Measurements from ENCODE around the gene MESP1. TPM values are rescaled to one million over a fixed set of nuclear protein-coding genes. Genes with fewer than 3 reads are reported as not detected.

The MESP1 gene
- total and polyA plus RNA-seq, 4 donors: 0.49 to 1.2 (median 0.63) TPM; not detected in 1

DNA sequence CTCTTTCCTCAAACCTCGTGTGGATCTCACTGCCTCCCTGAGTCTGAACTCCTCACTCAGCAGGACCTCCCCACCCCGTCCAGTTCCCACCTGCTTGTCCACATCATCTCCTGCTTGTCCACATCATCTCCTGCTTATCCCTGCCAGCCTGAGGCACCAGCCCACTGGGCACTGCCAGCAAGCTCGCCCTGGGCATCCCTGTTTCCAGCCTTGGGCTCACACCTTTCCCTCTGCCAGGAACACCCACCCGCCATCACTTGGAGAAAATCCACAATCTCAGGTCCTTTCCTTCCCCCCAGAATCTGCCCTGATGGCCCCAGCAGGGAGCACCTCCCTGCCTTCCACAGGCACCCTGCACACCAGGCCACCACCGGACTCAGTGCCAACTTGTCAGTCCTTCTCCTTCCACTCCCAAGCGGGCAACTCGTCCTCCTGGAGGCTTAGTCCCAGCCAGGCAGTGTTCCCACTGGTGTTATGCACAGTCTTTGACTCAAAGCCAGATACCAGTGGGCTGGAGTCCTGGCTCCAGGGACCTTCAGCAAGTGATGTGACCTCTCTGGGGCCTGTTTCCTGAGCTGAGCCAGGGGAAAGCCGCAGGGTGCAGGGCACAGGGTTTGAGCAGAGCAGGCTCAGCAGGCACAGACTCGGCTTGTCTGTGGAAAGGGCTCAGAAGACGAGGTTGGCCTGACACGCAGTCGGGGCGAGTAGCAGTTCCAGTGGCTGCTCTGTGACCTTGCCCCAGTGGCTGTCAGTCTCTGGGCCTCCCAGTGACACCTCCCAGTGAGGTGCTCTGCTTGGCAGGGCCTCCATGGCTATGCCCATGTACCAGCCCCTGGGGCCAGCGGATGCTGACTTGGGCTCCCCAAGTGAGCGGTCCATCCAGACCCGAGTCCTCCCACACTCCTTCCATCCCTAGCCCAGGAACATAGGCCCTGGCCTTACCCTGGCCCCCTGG lies 15.6 kb upstream of the MESP1 start:
- Histone ChIP-seq H3K4me1 (ENCODE audit: control insufficient read depth in 1 of 2, insufficient read depth in 2 of 2, low read length in 2 of 2) (no peaks in the 10 kb centered on the region), H3K27me3 (ENCODE audit: control insufficient read depth in 1 of 2, insufficient read depth in 2 of 2, low read length in 1 of 2) (no peaks in the 10 kb centered on the region), H3K27ac (ENCODE audit: low read depth in 1 of 2, low read length in 2 of 2) (no peak overlapping the region), H3K36me3 (ENCODE audit: control insufficient read depth in 1 of 2, insufficient read depth in 2 of 2, low read length in 1 of 2) (no peaks in the 10 kb centered on the region), H3K4me3 (ENCODE audit: low read length in 2 of 2) (no peak overlapping the region), H3K9me3 (ENCODE audit: control insufficient read depth, low read length) (no peaks in the 10 kb centered on the region)
- intact Hi-C loops (cut with DNase I): loop anchor here in 1 of 2 donors (10.0 kb wide), 1 partner anchor 308 kb away; no protein-coding TSS in a partner anchor
- no peak for DNase-seq
- ATAC-seq (ENCODE audit: low FRiP score): peak; percentile 33
- 71 to 73% methylated on average over 16 of the region's 16 CpGs for WGBS, 2 donors

DNA sequence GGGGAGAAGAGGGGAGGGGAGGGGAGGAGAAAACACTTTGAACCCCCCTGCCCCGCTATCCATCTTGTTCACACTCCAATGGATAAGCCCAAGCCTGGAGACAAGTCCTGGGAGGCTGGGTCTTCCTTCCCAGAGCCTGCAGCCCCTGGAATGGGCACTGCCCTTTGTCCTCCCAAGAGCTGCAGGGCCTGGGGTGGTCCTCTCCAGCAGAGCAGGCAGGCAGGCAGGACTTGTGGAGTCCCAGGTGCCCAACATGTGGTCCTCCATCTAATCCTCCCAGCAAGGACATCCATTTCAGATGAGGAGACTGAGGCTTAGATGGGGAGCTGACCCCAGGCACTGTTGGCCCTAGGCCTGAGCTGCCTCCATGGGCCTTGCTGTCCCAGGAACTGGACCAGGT lies 14.6 kb upstream of the MESP1 start:
- DNase-seq: no peak
- H3K27me3 ChIP-seq (ENCODE audit: control insufficient read depth in 1 of 2, insufficient read depth in 2 of 2, low read length in 1 of 2): no peaks in the 10 kb centered on the region
- no peaks in the 10 kb centered on the region for H3K4me1 ChIP-seq (ENCODE audit: control insufficient read depth in 1 of 2, insufficient read depth in 2 of 2, low read length in 2 of 2)
- no peak for ATAC-seq (ENCODE audit: low FRiP score)
- no peaks in the 10 kb centered on the region for H3K36me3 ChIP-seq (ENCODE audit: control insufficient read depth in 1 of 2, insufficient read depth in 2 of 2, low read length in 1 of 2)
- no peak overlapping the region for H3K27ac ChIP-seq (ENCODE audit: low read depth in 1 of 2, low read length in 2 of 2)
- H3K4me3 ChIP-seq (ENCODE audit: low read length in 2 of 2): no peak overlapping the region
- 97 to 100% methylated on average over 1 of the region's 1 CpG for WGBS, 2 donors
- intact Hi-C loops (cut with DNase I): loop anchor here in 1 of 2 donors (10.0 kb wide), 1 partner anchor 309 kb away; no protein-coding TSS in a partner anchor
- H3K9me3 ChIP-seq (ENCODE audit: control insufficient read depth, low read length): no peaks in the 10 kb centered on the region

DNA sequence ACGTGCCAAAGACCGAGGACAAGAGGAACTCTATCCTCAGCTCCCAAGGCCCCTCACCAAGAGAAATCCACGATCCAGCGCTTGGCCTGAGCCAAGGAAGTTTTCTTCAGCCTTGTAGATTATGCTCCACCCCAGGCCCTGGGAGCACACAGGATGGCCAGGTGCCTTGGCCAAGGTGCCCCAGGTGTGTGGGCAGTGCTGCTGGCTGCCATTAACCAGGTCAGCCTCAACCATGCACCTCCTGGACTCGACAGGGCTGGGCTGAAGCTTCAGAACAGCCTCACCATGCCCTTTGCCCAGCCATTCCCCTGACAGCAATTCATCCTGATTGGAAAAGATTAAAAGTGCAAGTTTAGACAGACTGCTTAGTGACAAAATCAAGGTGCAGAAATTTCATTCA lies 10.9 kb upstream of the MESP1 start:
- no peak for ATAC-seq (ENCODE audit: low FRiP score)
- Histone ChIP-seq H3K9me3 (ENCODE audit: control insufficient read depth, low read length) (no peaks in the 10 kb centered on the region), H3K27me3 (ENCODE audit: control insufficient read depth in 1 of 2, insufficient read depth in 2 of 2, low read length in 1 of 2) (no peaks in the 10 kb centered on the region), H3K27ac (ENCODE audit: low read depth in 1 of 2, low read length in 2 of 2) (no peak overlapping the region), H3K4me3 (ENCODE audit: low read length in 2 of 2) (no peak overlapping the region), H3K4me1 (ENCODE audit: control insufficient read depth in 1 of 2, insufficient read depth in 2 of 2, low read length in 2 of 2) (no peaks in the 10 kb centered on the region), H3K36me3 (ENCODE audit: control insufficient read depth in 1 of 2, insufficient read depth in 2 of 2, low read length in 1 of 2) (no peaks in the 10 kb centered on the region)
- intact Hi-C loops (cut with DNase I): loop anchor here in 1 of 2 donors (2.0 to 10.0 kb wide), 2 partner anchors 113 to 313 kb away; no protein-coding TSS in a partner anchor
- 90 to 92% methylated on average over 5 of the region's 5 CpGs for WGBS, 2 donors
- DNase-seq: peak in 1 of 2 donors; percentile 29

DNA sequence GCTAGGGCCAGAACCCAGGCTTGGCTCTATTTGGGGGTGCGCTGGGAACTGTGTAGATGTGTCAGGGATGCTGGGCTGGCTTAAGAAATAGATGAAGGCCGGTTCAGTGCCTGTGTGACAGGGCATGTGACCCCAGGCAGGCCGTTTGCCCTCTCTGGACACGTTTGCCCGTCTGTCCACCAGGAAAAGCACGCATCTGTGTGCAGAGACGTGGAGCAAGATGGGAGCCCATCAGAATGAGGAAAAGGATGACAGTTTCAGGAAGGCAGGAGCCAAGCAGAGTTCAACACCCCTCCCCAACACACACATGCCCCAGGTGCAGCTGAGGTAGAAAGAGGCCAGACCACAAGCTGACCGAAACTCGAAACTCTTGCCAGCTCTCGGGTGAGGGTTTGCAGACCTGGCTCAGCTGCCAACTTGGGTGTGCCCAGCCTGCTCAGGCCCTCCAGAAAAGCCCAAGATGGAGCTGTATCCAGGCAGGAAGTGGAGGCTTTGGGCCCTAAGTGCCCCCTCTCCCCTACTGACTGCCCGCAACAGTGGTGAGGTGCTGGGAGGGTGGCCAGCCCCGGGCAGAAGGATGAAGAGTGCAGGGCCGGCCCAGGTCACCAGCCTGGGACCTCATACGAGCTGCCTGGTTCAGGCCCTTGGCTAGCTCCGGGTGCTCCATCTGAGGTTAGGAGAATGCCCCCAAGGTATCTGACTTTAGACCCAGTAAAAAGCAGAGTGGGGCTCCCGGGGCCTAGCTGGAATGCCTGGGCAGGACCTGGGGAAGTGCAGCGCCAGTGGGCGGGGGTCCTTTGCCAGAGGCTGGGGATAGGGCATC lies 10.2 kb upstream of the MESP1 start:
- H3K36me3 ChIP-seq (ENCODE audit: control insufficient read depth in 1 of 2, insufficient read depth in 2 of 2, low read length in 1 of 2): no peaks in the 10 kb centered on the region
- no peaks in the 10 kb centered on the region for H3K4me1 ChIP-seq (ENCODE audit: control insufficient read depth in 1 of 2, insufficient read depth in 2 of 2, low read length in 2 of 2)
- intact Hi-C loops (cut with DNase I): loop anchor here in 1 of 2 donors (2.0 to 10.0 kb wide), 2 partner anchors 114 to 314 kb away; no protein-coding TSS in a partner anchor
- ATAC-seq (ENCODE audit: low FRiP score) (peak; percentile 34), DNase-seq (peak in 1 of 2 donors; percentile 41)
- H3K9me3 ChIP-seq (ENCODE audit: control insufficient read depth, low read length): no peaks in the 10 kb centered on the region
- no peaks in the 10 kb centered on the region for H3K27me3 ChIP-seq (ENCODE audit: control insufficient read depth in 1 of 2, insufficient read depth in 2 of 2, low read length in 1 of 2)
- WGBS, 2 donors: 65 to 68% methylated on average over 18 of the region's 18 CpGs
- no peak overlapping the region for H3K4me3 ChIP-seq (ENCODE audit: low read length in 2 of 2)
- no peak overlapping the region for H3K27ac ChIP-seq (ENCODE audit: low read depth in 1 of 2, low read length in 2 of 2)

DNA sequence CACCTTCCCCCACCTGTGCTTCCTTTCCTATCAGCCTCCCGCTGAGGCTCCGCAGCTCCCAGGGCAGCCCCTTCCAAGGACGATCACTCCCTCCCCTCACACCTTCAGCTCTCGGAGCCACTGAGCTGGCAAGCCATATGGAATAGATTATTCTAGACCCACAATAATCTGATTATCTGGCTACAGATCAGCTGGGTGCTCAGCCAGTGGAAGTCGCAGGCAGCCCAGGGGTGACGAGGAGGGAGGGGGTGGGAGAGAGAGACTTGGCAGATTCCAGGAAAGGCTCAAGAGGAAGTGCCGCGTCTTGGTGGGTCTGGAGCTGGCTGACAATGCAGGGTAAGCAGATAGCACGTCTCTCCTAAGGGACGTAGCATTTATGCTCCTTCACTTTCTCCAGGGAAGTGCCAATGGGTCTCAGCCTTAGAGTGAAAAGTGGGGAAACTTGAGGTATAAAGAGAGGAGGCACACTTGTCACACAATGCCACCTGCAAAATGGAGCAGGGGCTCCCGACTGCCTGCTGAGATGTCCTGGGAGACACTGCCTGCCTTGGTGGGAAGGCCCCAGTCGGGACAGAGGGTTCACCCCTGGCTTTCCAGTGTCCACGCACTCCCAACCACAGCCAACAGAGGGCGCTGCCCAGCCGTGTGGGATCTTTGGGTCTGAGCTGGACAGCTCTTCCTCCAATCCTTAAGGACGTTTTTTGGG lies 9.4 kb upstream of the MESP1 start:
- Histone ChIP-seq H3K36me3 (ENCODE audit: control insufficient read depth in 1 of 2, insufficient read depth in 2 of 2, low read length in 1 of 2) (no peaks in the 10 kb centered on the region), H3K27ac (ENCODE audit: low read depth in 1 of 2, low read length in 2 of 2) (no peak overlapping the region), H3K4me3 (ENCODE audit: low read length in 2 of 2) (no peak overlapping the region), H3K9me3 (ENCODE audit: control insufficient read depth, low read length) (no peaks in the 10 kb centered on the region), H3K4me1 (ENCODE audit: control insufficient read depth in 1 of 2, insufficient read depth in 2 of 2, low read length in 2 of 2) (no peaks in the 10 kb centered on the region), H3K27me3 (ENCODE audit: control insufficient read depth in 1 of 2, insufficient read depth in 2 of 2, low read length in 1 of 2) (no peaks in the 10 kb centered on the region)
- WGBS, 2 donors: 38% methylated on average over 16 of the region's 16 CpGs
- peak; percentile 82 to 94 for DNase-seq
- intact Hi-C loops (cut with DNase I): loop anchor here (1.0 to 10.0 kb wide), 3 partner anchors 114 to 314 kb away; no protein-coding TSS in a partner anchor
- ATAC-seq (ENCODE audit: low FRiP score): peak; percentile 91

DNA sequence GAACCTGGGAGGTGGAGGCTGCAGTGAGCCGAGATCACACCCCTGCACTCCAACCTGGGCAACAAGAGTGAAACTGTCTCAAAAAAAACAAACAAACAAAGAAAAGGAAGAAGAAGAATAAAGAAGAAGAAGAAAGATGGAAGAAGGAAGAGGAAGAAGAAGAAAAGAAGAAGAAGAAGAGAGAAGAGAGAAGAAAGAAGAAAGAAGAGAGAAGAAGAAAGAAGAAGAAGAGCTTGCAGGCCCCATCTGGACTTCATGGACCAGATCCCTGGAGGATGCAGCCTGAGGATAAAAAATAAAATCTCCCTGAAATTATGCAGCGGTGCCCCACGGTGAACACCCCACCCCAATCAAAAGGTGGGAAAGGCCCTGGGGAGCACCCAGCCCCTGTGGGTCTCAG lies 8.8 kb upstream of the MESP1 start:
- DNase-seq (no peak), ATAC-seq (ENCODE audit: low FRiP score) (no peak)
- no peaks in the 10 kb centered on the region for H3K4me1 ChIP-seq (ENCODE audit: control insufficient read depth in 1 of 2, insufficient read depth in 2 of 2, low read length in 2 of 2)
- no peaks in the 10 kb centered on the region for H3K27me3 ChIP-seq (ENCODE audit: control insufficient read depth in 1 of 2, insufficient read depth in 2 of 2, low read length in 1 of 2)
- H3K4me3 ChIP-seq (ENCODE audit: low read length in 2 of 2): no peak overlapping the region
- H3K27ac ChIP-seq (ENCODE audit: low read depth in 1 of 2, low read length in 2 of 2): no peak overlapping the region
- no peaks in the 10 kb centered on the region for H3K9me3 ChIP-seq (ENCODE audit: control insufficient read depth, low read length)
- WGBS, 2 donors: 92 to 93% methylated on average over 3 of the region's 3 CpGs
- intact Hi-C loops (cut with DNase I): loop anchor here (1.0 to 10.0 kb wide), 3 partner anchors 115 to 315 kb away; no protein-coding TSS in a partner anchor
- no peaks in the 10 kb centered on the region for H3K36me3 ChIP-seq (ENCODE audit: control insufficient read depth in 1 of 2, insufficient read depth in 2 of 2, low read length in 1 of 2)

DNA sequence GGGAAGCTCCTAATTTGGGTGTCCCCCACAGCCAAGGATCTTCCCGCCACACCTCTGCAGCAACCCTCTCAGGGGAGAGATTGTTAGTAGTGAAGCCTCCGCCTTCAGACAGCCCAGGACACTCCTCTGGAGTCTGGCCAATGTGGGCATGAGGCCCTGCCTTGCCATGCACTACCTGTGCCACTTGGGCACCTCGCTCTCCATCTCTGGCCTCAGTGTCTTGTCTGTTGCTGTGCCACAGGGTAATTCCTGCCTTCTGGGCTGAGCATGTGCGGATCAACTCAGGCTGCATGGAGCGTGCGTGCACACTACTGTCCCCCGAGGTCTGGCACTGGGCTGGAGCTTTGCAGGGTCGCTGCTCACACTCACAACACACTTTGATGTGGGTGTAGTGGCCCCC lies 7.9 kb upstream of the MESP1 start:
- 90% methylated on average over 8 of the region's 8 CpGs for WGBS, 2 donors
- H3K27me3 ChIP-seq (ENCODE audit: control insufficient read depth in 1 of 2, insufficient read depth in 2 of 2, low read length in 1 of 2): no peaks in the 10 kb centered on the region
- DNase-seq (no peak), ATAC-seq (ENCODE audit: low FRiP score) (no peak)
- H3K4me1 ChIP-seq (ENCODE audit: control insufficient read depth in 1 of 2, insufficient read depth in 2 of 2, low read length in 2 of 2): no peaks in the 10 kb centered on the region
- no peak overlapping the region for H3K4me3 ChIP-seq (ENCODE audit: low read length in 2 of 2)
- H3K9me3 ChIP-seq (ENCODE audit: control insufficient read depth, low read length): no peaks in the 10 kb centered on the region
- intact Hi-C loops (cut with DNase I): no loop called here
- no peak overlapping the region for H3K27ac ChIP-seq (ENCODE audit: low read depth in 1 of 2, low read length in 2 of 2)
- no peaks in the 10 kb centered on the region for H3K36me3 ChIP-seq (ENCODE audit: control insufficient read depth in 1 of 2, insufficient read depth in 2 of 2, low read length in 1 of 2)

DNA sequence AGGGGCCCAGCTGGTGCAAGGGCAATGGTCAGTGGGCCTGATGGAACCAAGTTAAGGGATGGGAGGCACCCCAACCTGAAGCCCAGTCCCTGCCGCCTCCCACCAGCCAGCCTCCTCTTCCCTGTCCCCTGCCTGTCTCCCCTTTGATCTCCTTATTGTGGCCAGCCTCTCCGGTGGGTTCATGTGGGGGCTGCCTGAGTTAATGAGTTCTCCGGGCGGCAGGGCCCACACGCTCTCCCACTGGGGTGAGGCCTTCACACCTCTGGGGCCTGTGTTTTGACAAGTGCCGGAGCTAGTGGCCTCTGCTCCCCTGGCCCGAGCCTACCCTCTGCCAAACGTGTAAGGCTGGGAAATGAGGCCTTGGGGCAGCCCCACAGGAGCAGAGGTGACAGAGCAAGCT lies 7.2 kb upstream of the MESP1 start:
- Histone ChIP-seq H3K4me1 (ENCODE audit: control insufficient read depth in 1 of 2, insufficient read depth in 2 of 2, low read length in 2 of 2) (no peaks in the 10 kb centered on the region), H3K36me3 (ENCODE audit: control insufficient read depth in 1 of 2, insufficient read depth in 2 of 2, low read length in 1 of 2) (no peaks in the 10 kb centered on the region), H3K27ac (ENCODE audit: low read depth in 1 of 2, low read length in 2 of 2) (no peak overlapping the region), H3K4me3 (ENCODE audit: low read length in 2 of 2) (no peak overlapping the region), H3K9me3 (ENCODE audit: control insufficient read depth, low read length) (no peaks in the 10 kb centered on the region), H3K27me3 (ENCODE audit: control insufficient read depth in 1 of 2, insufficient read depth in 2 of 2, low read length in 1 of 2) (no peaks in the 10 kb centered on the region)
- WGBS, 2 donors: 89 to 91% methylated on average over 8 of the region's 8 CpGs
- no peak for ATAC-seq (ENCODE audit: low FRiP score)
- no peak for DNase-seq
- intact Hi-C loops (cut with DNase I): no loop called here
